ENCODE data around the gene PRR19.

The PRR19 gene

DNA sequence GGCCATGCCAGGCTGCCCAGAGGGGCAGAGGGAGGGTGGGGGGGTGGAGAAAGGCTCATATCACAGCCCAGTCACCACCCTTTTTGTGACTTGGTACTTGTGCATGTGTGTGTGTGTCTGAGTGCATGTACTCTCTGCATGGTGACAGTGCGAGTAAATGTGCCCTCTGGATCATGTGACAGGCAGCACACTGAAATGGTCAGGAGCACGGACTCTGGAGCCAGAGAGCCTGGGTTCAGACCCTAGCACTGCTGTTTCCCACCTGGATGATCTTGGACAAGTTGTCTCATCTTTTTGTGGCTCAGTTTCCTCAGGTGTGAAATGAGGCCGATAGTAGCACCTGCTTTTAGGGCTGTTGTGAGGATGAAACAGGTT lies 30.9 kb upstream of the PRR19 start:
- DNase-seq, result no peak

DNA sequence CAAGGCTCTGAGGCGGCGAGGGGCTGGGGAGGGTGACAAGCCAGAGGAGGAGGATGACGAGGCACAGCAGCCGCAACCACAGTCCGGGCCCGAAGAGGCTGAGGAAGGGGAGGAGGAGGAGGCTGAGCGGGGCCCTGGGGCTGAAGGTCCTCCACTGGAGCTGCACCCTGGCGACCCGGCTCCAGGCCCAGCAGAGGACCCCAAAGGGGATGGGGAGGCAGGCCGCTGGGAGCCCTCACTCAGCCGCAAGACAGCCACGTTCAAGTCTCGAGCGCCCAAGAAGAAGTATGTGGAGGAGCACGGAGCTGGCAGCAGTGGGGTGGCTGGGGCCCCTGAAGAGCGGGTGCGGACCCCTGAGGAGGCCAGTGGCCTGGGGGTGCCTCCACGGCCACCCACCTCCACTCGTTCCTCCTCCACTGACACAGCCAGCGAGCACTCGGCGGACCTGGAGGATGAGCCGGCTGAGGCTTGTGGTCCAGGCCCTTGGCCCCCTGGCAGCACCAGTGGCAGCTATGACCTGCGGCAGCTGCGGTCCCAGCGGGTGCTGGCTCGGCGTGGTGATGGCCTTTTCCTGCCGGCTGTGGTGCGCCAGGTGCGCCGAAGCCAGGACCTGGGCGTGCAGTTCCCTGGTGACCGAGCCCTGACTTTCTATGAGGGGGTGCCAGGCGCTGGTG lies 29.9 kb upstream of the PRR19 start:
- no peak for DNase-seq

- no peak for DNase-seq
These were observed 29.4 kb upstream of the PRR19 start for GRCh38 chr19:42272535-42272897.

DNA sequence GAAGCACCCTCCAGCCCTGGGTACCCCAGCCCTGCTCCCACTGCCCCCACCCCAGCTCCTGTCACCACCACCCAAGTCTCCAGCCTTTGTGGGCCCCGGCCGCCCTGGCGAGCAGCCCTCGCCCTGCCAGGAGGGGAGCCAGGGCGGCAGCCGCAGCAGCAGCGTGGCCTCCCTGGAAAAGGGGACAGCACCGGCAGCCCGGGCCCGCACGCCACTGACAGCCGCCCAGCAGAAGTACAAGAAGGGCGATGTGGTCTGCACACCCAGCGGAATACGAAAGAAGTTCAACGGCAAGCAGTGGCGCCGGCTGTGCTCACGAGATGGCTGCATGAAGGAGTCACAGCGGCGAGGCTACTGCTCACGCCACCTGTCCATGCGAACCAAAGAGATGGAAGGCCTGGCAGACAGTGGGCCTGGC lies 28.9 kb upstream of the PRR19 start:
- no peak for DNase-seq

DNA sequence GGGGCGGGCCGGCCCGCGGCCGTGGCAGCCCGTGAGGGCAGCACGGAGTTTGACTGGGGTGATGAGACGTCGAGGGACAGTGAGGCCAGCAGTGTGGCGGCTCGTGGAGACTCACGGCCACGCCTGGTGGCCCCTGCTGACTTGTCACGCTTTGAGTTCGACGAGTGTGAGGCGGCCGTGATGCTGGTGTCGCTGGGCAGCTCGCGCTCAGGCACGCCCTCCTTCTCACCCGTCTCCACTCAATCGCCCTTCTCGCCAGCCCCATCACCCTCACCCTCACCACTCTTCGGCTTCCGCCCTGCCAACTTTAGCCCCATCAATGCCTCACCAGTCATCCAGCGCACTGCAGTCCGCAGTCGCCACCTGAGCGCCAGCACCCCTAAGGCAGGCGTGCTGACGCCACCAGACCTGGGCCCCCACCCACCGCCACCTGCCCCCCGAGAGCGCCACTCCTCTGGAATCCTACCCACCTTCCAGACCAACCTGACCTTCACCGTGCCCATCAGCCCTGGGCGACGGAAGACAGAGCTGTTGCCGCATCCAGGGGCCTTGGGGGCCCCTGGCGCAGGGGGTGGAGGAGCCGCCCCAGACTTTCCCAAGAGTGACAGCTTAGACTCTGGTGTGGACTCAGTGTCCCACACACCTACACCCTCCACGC lies 28.4 kb upstream of the PRR19 start:
- no peak for DNase-seq

DNA sequence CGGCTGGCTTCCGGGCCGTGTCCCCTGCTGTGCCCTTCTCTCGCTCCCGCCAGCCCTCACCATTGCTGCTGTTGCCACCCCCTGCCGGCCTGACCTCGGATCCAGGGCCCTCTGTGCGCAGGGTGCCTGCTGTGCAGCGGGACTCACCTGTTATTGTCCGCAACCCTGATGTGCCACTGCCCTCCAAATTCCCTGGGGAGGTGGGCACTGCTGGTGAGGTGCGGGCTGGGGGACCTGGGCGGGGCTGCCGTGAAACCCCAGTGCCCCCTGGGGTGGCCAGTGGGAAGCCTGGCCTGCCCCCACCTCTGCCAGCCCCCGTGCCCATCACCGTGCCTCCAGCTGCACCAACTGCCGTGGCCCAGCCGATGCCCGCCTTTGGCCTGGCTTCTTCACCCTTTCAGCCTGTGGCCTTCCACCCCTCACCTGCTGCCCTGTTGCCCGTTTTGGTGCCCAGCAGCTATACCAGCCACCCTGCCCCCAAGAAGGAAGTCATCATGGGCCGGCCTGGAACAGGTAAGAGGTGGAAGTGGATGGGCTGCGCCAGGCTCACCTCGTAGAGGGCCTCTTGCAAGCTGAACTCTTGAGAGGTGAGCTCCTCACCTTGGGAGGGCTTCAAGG lies 27.8 kb upstream of the PRR19 start:
- no peak for DNase-seq

GRCh38 chr19:42275103-42275502 lies 26.8 kb upstream of the PRR19 start:
- no peak for DNase-seq

- DNase-seq, result no peak
These were observed 26.4 kb upstream of the PRR19 start for GRCh38 chr19:42275517-42275916.

- DNase-seq, result no peak
These were observed 25.6 kb upstream of the PRR19 start for GRCh38 chr19:42276284-42276683.

DNA sequence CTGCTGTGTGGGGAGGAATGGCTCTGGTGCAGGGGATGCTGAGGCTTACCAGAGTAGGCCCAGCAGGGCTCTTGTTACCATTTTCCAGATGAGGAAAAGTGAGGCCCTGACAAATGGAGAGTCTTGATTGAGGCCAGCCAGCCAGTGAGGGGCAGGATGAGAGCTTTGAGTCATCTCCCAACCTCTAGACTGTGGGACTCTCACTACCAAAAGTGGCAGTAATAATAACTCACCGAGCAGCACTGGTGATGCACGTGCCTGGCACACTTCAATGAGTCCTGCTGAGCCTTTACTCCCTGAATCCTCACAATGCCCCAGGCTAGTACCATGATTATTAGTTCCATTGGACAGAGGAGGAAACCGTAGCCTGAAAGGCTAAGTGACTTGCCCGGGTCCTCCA lies 25.1 kb upstream of the PRR19 start:
- DNase-seq, result no peak

DNA sequence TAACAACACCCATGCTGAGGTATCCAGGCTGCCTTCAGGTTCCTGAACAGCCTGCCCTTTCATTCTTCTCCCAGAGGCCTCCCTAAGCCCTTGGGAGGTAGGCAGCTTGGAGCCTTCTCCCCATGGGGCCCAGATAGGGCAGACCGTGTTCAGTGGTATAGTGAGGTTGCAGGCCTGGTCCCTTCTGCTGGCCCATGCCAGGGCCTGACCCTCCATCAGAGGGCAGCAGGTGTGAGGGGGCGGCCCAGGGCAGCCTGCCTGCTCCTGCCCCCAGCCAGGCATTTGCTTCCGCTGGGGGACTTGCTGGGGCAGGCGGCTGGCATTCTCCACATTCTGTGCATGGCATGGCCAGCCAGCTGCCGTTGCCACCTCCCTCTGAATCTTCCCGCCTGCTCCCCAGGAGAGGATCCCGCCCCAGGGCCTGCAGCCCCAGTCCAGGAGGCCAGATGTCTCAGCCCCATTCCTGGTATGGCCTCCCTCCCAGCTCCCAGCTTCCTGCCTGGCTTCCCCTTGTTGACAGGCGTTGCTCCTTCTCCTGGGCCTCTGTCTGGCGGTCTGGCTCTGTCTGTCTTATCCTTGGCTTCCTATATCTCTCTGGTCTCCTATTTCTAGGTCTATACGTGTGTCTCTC lies 24.0 kb upstream of the PRR19 start:
- DNase-seq, result no peak

DNA sequence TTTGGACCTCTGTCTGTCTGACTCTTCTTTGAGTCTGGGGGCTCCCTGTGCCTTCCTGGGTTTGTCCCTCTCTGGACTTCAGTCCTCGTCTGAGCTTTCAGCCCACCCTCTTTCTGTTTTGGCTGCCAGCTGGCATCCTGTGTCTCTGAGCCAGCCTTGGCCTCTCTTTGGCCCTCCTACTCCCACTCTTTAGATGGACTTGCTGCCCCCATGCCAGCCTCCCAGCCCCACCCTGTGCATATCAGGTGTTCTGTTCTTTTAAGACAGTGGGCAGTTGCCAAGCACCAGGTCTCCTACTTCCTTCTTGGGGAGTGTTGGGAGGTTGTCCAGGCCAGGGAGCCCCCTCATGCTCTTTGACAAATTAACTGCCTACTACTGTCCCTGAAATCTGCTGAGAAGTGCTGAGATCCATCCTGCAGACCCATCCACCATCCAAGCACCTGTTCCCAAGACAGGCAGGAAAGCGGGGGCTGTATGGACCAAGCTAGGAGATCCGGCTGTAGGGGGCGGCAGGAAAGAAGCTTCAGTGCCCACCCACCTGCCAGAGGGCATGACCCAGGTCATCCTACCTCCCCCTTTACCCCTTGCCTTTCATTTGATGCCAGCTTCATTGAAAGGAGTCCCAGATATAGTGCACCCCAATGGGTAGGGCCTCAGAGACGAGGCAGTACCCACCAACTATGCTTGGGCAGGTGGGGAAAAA lies 23.3 kb upstream of the PRR19 start:
- DNase-seq, result no peak

DNA sequence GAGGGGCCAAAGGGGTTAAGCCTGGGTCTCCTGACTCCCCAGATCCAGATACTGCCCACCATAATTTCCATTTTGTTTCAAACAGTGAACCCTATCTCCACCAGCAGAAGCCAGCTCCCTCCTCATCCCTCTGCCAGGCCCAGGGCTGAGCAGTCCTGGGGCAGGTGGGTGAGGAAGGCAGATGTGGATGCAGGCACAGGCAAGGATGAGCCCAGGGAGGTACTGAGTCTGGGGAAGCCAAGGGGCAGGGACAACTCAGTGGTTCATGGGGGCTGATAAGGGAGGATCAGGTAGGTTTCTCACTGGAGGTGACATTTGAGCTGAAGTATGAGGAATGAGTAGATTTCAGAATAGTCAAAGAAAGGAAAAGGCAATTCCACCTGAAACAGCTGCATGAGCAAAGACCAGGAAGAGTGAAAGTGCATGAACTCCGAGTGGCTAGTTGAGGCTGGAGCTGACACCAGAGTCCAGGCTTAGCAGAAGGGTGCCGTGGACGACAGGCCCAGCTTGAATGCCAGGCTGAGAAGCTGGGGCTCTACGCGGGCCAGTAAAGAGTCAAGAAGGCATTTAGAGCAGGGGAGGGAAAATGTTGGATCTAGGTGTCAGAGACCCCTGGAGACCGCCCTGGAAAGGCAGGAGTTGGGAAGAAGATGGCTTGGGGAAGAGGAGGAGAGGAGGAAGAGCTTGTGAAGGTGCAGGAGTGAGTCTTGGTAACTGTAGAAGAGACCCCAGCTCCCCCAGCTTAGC lies 22.6 kb upstream of the PRR19 start:
- DNase-seq, result no peak

DNA sequence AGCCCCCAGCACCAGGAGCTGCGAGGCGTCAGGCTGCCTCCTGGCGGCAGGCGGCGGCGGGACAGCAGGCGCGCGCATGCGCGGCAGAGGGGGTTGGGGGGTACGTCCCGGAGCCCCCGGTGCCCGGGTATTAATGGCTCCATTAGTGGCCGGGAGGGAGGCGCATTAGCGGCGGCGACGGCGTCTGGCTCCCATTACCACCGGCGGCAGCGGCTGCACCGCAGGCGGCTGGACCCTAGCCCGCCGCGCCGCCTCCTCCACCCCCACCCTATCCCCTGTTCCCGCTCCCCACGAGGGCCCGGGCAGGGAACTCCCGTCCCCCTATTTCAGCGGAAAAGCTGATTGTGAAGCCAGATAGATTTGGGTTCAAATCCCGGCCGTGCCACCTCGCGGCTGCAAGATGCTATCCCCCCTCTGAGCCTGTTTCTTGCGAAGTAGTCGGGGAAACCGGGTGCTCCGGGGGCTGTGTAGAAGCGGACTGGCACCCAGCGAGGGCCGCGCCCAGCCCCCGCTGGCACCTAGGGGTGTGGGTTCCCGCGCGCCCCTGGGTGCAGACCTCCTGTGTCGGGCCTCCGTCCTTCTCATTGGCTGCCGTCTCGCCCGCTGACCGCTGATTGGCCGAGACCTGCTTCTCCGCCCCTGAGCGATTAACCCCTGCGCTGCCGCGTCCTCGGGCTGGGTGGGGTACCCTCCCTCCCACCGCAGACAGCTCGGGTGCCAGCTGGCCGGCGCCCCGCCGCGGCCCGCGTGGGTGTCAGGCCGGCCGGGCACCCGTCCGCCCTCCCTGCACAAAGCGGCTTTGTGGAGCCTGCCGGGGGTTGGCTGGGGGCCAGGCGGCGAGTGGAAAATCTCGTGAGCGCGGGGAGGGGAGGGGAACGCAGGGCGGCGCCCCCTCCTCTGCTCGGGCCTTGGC lies 21.8 kb upstream of the PRR19 start:
- peak; percentile 91 for DNase-seq

- DNase-seq, result no peak
These were observed 21.2 kb upstream of the PRR19 start for GRCh38 chr19:42280815-42281145.

DNA sequence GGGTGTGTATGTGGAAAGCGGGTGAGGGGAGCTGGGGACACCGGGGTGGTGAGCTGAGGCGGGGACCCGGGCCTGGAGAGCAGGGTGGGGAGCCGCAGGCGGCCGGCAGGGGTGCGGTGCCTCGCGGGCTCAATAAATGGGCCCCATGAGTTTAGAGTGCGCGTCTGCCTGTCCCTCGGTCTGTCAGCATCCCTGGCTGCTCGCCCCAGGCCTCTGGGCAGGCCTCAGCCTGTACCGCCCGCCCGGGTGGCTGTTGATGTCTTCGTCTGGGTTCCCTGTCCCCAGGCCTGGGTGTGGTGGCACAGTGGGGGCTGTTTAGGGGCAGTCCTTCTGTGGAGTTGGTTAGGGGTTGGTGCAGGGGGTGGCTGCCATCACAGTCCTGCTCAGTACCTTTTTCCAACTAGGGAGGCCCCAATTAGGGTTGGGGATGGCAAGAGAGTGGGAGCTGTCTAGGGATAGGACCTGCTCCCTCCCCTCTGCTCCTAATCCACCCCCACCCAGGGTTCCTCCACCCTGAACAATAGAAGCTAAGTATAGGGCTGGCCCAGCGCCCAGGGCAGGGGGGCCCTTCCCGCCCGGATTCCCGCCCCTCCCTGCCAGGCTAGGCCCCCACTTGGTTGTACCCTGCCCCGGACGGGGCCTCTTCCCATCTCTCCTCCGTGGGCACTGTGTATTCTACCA lies 20.6 kb upstream of the PRR19 start:
- DNase-seq, result peak; percentile 32

DNA sequence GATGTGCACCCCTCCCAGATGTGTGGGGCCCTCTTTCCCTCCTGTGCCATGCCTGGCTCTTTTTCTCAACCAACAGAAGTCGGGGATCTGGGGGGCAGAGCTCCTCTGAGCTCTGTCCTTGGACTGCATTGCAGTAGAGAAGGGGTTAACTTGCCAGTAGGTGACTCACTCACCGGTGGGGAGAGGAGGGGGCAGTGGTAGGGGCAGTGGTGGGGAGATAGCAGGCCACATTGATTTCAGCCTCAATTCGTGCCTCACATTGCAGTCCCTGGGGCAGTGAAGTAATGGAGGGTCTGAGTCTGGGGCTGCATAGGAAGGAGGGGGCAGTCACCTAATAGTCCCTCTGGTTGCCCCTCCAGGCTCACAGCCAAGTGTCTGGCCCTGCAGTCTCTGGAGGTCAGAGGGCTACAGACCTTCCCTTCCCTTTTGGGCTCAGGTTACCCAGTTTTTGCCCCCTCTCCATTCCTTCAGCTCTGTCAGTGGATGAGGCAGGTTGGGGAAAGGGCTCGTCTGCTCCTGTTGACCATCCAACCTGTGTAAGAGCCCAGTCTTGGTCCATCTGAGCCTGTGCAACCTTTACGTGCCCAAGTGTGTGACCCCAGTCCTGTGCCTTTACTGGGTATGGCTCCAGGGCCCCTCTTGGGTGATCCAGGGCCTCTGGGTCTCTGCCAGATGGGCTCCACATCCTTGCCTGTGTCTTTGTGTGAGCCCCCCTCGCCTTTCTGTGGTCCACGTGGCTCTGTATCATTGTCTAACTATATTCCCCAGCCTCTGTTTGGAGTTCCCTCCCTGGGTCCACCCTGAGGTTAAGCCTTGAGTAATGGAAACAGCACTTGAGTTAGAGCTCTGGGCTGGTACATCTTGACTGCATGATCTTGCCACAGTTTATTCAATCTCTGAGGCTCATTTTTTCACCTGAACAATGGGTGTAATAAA lies 19.8 kb upstream of the PRR19 start:
- DNase-seq, result no peak

- DNase-seq, result no peak
These were observed 19.1 kb upstream of the PRR19 start for GRCh38 chr19:42282819-42283187.

DNA sequence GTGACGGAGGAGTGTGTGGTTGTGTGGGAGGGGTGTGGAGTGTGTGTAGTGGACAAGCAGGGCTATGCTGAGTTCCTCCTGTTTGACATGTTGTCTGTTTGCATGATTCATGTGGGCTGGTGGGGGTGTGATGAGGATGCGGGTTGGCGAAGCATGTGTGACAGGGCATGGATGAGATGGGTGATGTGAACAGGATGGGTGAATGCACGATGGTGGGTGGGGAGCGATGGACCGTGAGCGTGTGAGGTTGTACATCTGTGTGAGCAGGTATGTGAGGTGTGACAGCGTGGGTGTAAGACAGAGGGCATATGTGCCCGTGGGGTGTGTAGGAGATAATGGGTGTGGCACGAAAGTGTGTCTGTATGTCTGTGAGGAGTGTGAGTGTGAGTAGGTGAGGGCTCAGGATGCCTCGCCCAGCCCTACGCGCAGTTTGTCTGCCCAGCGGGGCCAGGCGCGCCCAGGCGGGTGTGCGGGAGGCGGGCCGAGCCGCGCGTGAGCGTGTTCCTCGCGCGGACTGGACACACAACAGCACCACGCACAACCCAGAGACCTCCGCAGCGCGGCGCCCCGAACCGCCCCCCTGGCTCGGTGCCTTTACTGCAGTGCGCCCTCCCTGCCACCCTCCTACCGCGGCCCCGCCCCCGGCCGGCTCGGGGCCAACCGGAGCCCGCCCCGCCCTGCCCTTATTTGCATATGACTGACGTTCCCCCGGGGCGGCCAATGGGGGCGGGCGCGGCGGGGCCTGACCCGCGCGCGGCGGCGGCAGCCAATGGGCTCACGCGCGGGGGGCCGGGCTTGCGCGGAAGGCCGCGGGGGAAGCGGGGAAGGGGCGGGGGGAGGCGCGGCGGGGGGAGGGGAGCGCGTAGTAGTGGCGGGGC lies 18.5 kb upstream of the PRR19 start:
- DNase-seq, result peak; percentile 97
